PC-3 (cell line): ENCODE data around the gene PODXL2. TPM values are rescaled to one million over a fixed set of nuclear protein-coding genes. Genes with fewer than 3 reads are reported as not detected.

Experiments
- ATAC-seq: fragments of 200-7000 bp; cut with Tn5 transposase; 2 replicates; pipeline ENCODE4 v1.9.1; 2020; ENCODE audit warnings: mild to moderate bottlenecking, moderate library complexity
- BruUV-seq: library from RNA; stranded (reverse); fragments of 400-500 nt; replicated peaks from 2 replicates; lab custom pipeline; 2021; lab: Mats Ljungman, UMichigan
- CTCF ChIA-PET: fragments of 300-600 bp; sonication (Branson Sonifier 250); formaldehyde crosslinking; loops from one replicate; lab custom pipeline; 2022; ENCODE audit warnings: antibody characterized with exemption; lab: Charles Lee
- POLR2A ChIA-PET: fragments of 300-600 bp; sonication (Branson Sonifier 250); formaldehyde crosslinking; loops from one replicate; lab custom pipeline; 2022; ENCODE audit warnings: antibody characterized with exemption; ENCODE audit not compliant: unreplicated experiment; lab: Charles Lee
- DNase-seq: peaks from one replicate; pipeline ENCODE4 v3.0.0-alpha.2; 2015
- H2AFZ ChIP-seq: fragments of 300-600 bp; sonication (generic); 2 replicates; pipeline ENCODE4 v1.6.0; 2016; ENCODE audit warnings: antibody characterized with exemption, low read length
- H3F3A ChIP-seq: fragments of 300-600 bp; sonication (generic); one replicate; pipeline ENCODE4 v1.6.0; 2017; ENCODE audit warnings: antibody characterized with exemption, low read length, control low read depth, mild to moderate bottlenecking; ENCODE audit not compliant: unreplicated experiment
- H3K27ac ChIP-seq: fragments of 300-600 bp; sonication (generic); 2 replicates; pipeline ENCODE4 v1.5.1; 2016; ENCODE audit warnings: mild to moderate bottlenecking, low read length
- H3K27me3 ChIP-seq: fragments of 300-600 bp; sonication (generic); 2 replicates; pipeline ENCODE4 v1.6.1; 2016; ENCODE audit warnings: low read length, mixed read lengths
- H3K36me3 ChIP-seq: fragments of 300-600 bp; sonication (generic); 2 replicates; pipeline ENCODE4 v1.6.1; 2016; ENCODE audit warnings: low read depth, mixed run types, low read length, mixed read lengths
- H3K4me1 ChIP-seq: fragments of 300-600 bp; sonication (generic); 2 replicates; pipeline ENCODE4 v1.5.1; 2016; ENCODE audit warnings: low read length; ENCODE audit not compliant: insufficient read depth
- H3K4me2 ChIP-seq: fragments of 300-600 bp; sonication (generic); 2 replicates; pipeline ENCODE4 v1.6.0; 2016; ENCODE audit warnings: low read length
- H3K4me3 ChIP-seq: fragments of 300-600 bp; sonication (generic); 2 replicates; pipeline ENCODE4 v1.5.1; 2016; ENCODE audit warnings: mild to moderate bottlenecking, low read length, mixed read lengths
- H3K79me2 ChIP-seq: fragments of 300-600 bp; sonication (generic); 2 replicates; pipeline ENCODE4 v1.6.1; 2017; ENCODE audit warnings: low read length, mixed read lengths
- H3K9ac ChIP-seq: fragments of 300-600 bp; sonication (generic); 2 replicates; pipeline ENCODE4 v1.6.0; 2016; ENCODE audit warnings: mild to moderate bottlenecking, low read length
- H3K9me2 ChIP-seq: fragments of 300-600 bp; sonication (generic); replicated peaks from 2 replicates; pipeline ENCODE4 v1.6.1; 2016; ENCODE audit warnings: mixed run types, low read length, mixed read lengths
- H3K9me3 ChIP-seq: fragments of 300-600 bp; sonication (generic); 2 replicates; pipeline ENCODE4 v1.6.1; 2016; ENCODE audit warnings: low read length, mixed read lengths
- H4K20me1 ChIP-seq: fragments of 300-600 bp; sonication (generic); 2 replicates; pipeline ENCODE4 v1.6.1; 2016; ENCODE audit warnings: low read length, mixed read lengths
- EZH2 ChIP-seq: fragments of 300-600 bp; sonication (generic); IDR thresholded peaks from one replicate; pipeline ENCODE4 v1.6.1; 2017; ENCODE audit warnings: antibody characterized with exemption, mild to moderate bottlenecking, low read length; ENCODE audit not compliant: unreplicated experiment
- EZH2phosphoT487 ChIP-seq: fragments of 300-600 bp; sonication (generic); IDR thresholded peaks from 2 replicates; pipeline ENCODE4 v1.6.1; 2018; ENCODE audit warnings: mild to moderate bottlenecking, antibody characterized with exemption, low read length, borderline replicate concordance
- intact Hi-C: fragments of 100-400 bp; cut with micrococcal nuclease; formaldehyde crosslinking; loops from 2 replicates; pipeline ENCODE4 v1.9.0; 2023
- total RNA-seq: library from RNA; depleted of rRNA; stranded (reverse); fragments of >200 nt; gene quantifications from 2 replicates; pipeline ENCODE4 v1.2.3, GENCODE V29; 2014
- TF ChIP-seq, protein P1 (sequence below): fragments of 300-600 bp; sonication (generic); conservative IDR thresholded peaks from 2 replicates; pipeline ENCODE4 v1.5.1; 2017; ENCODE audit warnings: antibody characterized with exemption, low read depth, mild to moderate bottlenecking, low read length

The PODXL2 gene
- total RNA-seq, 1 experiment from 2014 or later = 32.4 TPM

DNA sequence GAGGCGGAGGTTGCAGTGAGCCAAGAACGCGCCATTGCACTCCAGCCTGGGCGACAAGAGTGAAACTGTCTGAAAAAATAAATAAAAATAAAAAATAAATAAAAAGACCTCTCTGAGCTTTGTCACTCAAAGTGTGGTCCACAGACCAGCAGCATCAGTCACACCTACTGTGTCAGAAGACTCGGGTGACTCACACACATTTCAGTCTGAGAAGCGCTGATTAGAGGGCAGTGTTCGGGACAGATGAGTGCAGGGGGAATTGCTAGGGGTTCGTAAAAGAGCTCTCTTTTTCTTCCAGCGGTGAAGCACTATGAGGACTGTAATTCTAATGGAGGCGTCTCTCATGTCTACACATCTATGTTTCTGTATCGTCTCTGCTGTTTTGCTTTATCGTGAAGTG, 5.7 kb downstream of the PODXL2 start:
- H3K79me2 ChIP-seq = 0 out of 2 replicates have a peak, but pooled peaks cover 9% of the 10 kb centered on the region
- no TSS peak for BruUV-seq
- ATAC-seq (no peak), DNase-seq (no peak)
- no peaks in the 10 kb centered on the region for H3K9me3 ChIP-seq
- no peak overlapping the region for H2AFZ ChIP-seq
- no peak overlapping the region for H3K9ac ChIP-seq
- no peak overlapping the region for H3K4me2 ChIP-seq
- intact Hi-C loops = no loop called here
- H3F3A ChIP-seq = no peaks in the 10 kb centered on the region
- ChIA-PET CTCF (no interaction called here), POLR2A (interaction anchor here (0.6 kb wide), 1 partner anchor 101 kb away, joined by 4 read pairs; no protein-coding TSS in a partner anchor)
- no peaks in the 10 kb centered on the region; the same call in 1 of the 2 replicates for H3K4me1 ChIP-seq
- no peak overlapping the region for H3K27ac ChIP-seq
- H3K36me3 ChIP-seq = no peaks in the 10 kb centered on the region
- no peaks in the 10 kb centered on the region for H3K9me2 ChIP-seq
- no peaks in the 10 kb centered on the region for H4K20me1 ChIP-seq
- no peaks in the 10 kb centered on the region for H3K27me3 ChIP-seq
- TF ChIP-seq EZH2 = no peak
- no peak overlapping the region for H3K4me3 ChIP-seq

DNA sequence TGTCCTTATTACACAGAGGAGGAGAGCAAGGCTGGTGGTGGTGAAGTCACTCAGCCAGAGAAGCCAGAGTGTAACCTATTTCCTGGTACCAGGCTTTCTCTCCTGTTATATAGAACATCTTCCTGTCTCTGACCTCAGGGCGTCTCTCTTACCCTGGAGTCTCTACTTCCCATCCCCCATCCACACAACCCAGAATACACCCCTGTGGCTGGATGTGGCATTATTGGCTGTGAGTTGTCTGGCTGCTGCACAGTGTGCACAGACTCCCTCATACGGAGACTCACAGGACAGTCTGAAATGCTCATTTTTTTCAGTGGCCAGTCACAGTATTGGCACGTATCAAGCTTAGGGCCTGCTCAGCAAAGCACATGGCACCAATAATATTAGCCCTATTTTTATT, 8.6 kb downstream of the PODXL2 start:
- H3K4me3 ChIP-seq = no peak overlapping the region
- ATAC-seq = no peak
- H3K9ac ChIP-seq = no peak overlapping the region
- ChIA-PET CTCF (no interaction called here), POLR2A (no interaction called here)
- TF ChIP-seq EZH2phosphoT487 (no peak), EZH2 (no peak)
- TF ChIP-seq, protein P1, sequence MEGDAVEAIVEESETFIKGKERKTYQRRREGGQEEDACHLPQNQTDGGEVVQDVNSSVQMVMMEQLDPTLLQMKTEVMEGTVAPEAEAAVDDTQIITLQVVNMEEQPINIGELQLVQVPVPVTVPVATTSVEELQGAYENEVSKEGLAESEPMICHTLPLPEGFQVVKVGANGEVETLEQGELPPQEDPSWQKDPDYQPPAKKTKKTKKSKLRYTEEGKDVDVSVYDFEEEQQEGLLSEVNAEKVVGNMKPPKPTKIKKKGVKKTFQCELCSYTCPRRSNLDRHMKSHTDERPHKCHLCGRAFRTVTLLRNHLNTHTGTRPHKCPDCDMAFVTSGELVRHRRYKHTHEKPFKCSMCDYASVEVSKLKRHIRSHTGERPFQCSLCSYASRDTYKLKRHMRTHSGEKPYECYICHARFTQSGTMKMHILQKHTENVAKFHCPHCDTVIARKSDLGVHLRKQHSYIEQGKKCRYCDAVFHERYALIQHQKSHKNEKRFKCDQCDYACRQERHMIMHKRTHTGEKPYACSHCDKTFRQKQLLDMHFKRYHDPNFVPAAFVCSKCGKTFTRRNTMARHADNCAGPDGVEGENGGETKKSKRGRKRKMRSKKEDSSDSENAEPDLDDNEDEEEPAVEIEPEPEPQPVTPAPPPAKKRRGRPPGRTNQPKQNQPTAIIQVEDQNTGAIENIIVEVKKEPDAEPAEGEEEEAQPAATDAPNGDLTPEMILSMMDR = no peak
- no peaks in the 10 kb centered on the region for H3F3A ChIP-seq
- H3K79me2 ChIP-seq = no peaks in the 10 kb centered on the region
- intact Hi-C loops = no loop called here
- H3K9me2 ChIP-seq = no peaks in the 10 kb centered on the region
- H2AFZ ChIP-seq = no peak overlapping the region
- no peaks in the 10 kb centered on the region for H4K20me1 ChIP-seq
- no peaks in the 10 kb centered on the region for H3K9me3 ChIP-seq
- no TSS peak for BruUV-seq
- no peak overlapping the region for H3K27ac ChIP-seq
- H3K27me3 ChIP-seq = no peaks in the 10 kb centered on the region
- H3K36me3 ChIP-seq = no peaks in the 10 kb centered on the region
- H3K4me2 ChIP-seq = no peak overlapping the region
- DNase-seq = no peak
- no peaks in the 10 kb centered on the region for H3K4me1 ChIP-seq

DNA sequence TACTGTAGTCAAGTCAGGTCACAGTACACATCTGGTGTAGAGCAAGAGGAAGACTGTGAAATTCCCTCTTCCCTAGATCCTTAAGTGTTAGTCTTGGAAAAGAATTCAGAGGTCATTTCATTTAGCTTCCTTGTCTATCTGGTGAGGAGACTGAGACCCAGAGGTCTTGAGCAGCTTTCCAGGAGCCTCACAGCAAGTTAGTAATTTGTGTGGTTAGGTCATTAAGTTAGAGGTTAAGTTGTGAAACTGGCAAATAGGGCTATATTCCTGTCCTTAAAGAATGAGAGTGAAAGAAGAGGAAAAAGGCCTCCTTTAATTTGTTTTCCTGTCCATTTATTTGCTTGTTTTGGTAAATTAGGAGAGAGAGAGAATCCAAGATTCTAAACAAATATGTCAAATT, 9.0 kb downstream of the PODXL2 start:
- DNase-seq = no peak
- Histone ChIP-seq H3K4me2 (no peak overlapping the region), H3K9me2 (no peaks in the 10 kb centered on the region), H3F3A (no peaks in the 10 kb centered on the region), H3K27ac (no peak overlapping the region), H3K79me2 (no peaks in the 10 kb centered on the region), H3K36me3 (no peaks in the 10 kb centered on the region), H2AFZ (no peak overlapping the region), H3K9ac (no peak overlapping the region), H3K4me3 (no peak overlapping the region), H3K4me1 (no peaks in the 10 kb centered on the region), H3K9me3 (no peaks in the 10 kb centered on the region), H4K20me1 (no peaks in the 10 kb centered on the region), H3K27me3 (no peaks in the 10 kb centered on the region)
- no peak for ATAC-seq
- ChIA-PET POLR2A (no interaction called here), CTCF (no interaction called here)
- intact Hi-C loops = no loop called here
- BruUV-seq = no TSS peak
- no peak for TF ChIP-seq EZH2phosphoT487
- no peak for TF ChIP-seq EZH2
- TF ChIP-seq, protein P1 = no peak
